H1 (cell line): ENCODE measurements around the gene HMX1. TPM values are rescaled to one million over a fixed set of nuclear protein-coding genes. Genes with fewer than 3 reads are reported as not detected.
A peak's percentile ranks its signal among the peaks of the same experiment; 100 is the strongest.

Experiments
- CTCF ChIA-PET: fragments of 300-600 bp; sonication (Branson Sonifier 250); formaldehyde crosslinking; loops from one replicate; lab custom pipeline; 2021; ENCODE audit not compliant: partially characterized antibody; lab: Charles Lee
- POLR2A ChIA-PET: fragments of 300-600 bp; sonication (Branson Sonifier 250); formaldehyde crosslinking; loops from one replicate; lab custom pipeline; 2021; ENCODE audit warnings: inconsistent platforms; ENCODE audit not compliant: partially characterized antibody; lab: Charles Lee
- DNase-seq, 2 experiments: peaks; one replicate each; pipeline versions ENCODE4 v3.0.0 to v3.0.0-alpha.2; 2010 to 2022; ENCODE audit warnings: low spot score in 2 of 2, low read depth in 1 of 2, mixed read lengths in 1 of 2
- FAIRE-seq: peaks from 2 replicates; lab custom pipeline; 2011; peaks lifted over from hg19 to GRCh38; lab: Jason Lieb, UNC
- H2AFZ ChIP-seq: 2 replicates; pipeline ENCODE4 v1.8.1; 2012; ENCODE audit warnings: low read length, inconsistent platforms
- H2AK5ac ChIP-seq: 2 replicates; pipeline ENCODE4 v1.6.1; 2013; ENCODE audit warnings: low read depth, low read length
- H2BK120ac ChIP-seq: replicated peaks from 2 replicates; pipeline ENCODE3; 2013; ENCODE audit warnings: low read depth, low read length, inconsistent platforms
- H2BK12ac ChIP-seq: 2 replicates; pipeline ENCODE4 v1.6.1; 2013; ENCODE audit warnings: low read depth, low read length
- H2BK15ac ChIP-seq: 2 replicates; pipeline ENCODE4 v1.6.1; 2013; ENCODE audit warnings: low read length
- H2BK20ac ChIP-seq: 2 replicates; pipeline ENCODE4 v1.6.1; 2013; ENCODE audit warnings: low read length
- H2BK5ac ChIP-seq: 2 replicates; pipeline ENCODE4 v1.6.1; 2013; ENCODE audit warnings: low read depth, low read length
- H3K14ac ChIP-seq: 2 replicates; pipeline ENCODE4 v1.6.1; 2013; ENCODE audit warnings: inconsistent platforms; ENCODE audit not compliant: insufficient read length
- H3K18ac ChIP-seq: 2 replicates; pipeline ENCODE4 v1.6.1; 2013; ENCODE audit warnings: low read length; ENCODE audit errors: extremely low read depth
- H3K23ac ChIP-seq: 2 replicates; pipeline ENCODE4 v1.6.1; 2013; ENCODE audit warnings: inconsistent platforms; ENCODE audit not compliant: insufficient read length
- H3K23me2 ChIP-seq: 2 replicates; pipeline ENCODE4 v1.6.1; 2013; ENCODE audit warnings: low read depth, low read length
- H3K27ac ChIP-seq: 2 replicates; pipeline ENCODE4 v1.6.1; 2011; ENCODE audit warnings: low read depth, low read length, inconsistent platforms
- H3K27me3 ChIP-seq, 4 experiments: replicated peaks in 1 of 4; 1 replicate in 1 of 4; 2 replicates in 3 of 4; pipeline versions ENCODE4 v1.6.1 to v1.8.1; 2011 to 2013; ENCODE audit warnings: low read length in 3 of 4, mild to moderate bottlenecking in 3 of 4, inconsistent platforms in 2 of 4, mixed read lengths in 2 of 4, moderate library complexity in 1 of 4; ENCODE audit not compliant: control insufficient read depth in 3 of 4, insufficient read depth in 3 of 4; ENCODE audit errors: extremely low read depth in 1 of 4
- H3K36me3 ChIP-seq, 4 experiments: 2 replicates each; pipeline versions ENCODE4 v1.6.1 to v1.8.1; 2011 to 2013; ENCODE audit warnings: mild to moderate bottlenecking in 4 of 4, low read length in 3 of 4, moderate library complexity in 2 of 4, control low read depth in 1 of 4, inconsistent platforms in 1 of 4; ENCODE audit not compliant: insufficient read depth in 4 of 4, control insufficient read depth in 2 of 4
- H3K4ac ChIP-seq: replicated peaks from 2 replicates; pipeline ENCODE3; 2013; ENCODE audit warnings: low read length, low read depth, mixed read lengths, inconsistent platforms; ENCODE audit not compliant: insufficient read length
- H3K4me1 ChIP-seq, 4 experiments: replicated peaks in 1 of 4; 1 replicate in 1 of 4; 2 replicates in 3 of 4; pipeline versions ENCODE4 v1.6.1 to v1.8.1; 2011 to 2013; ENCODE audit warnings: low read length in 3 of 4, inconsistent platforms in 2 of 4, mixed read lengths in 1 of 4; ENCODE audit not compliant: insufficient read depth in 4 of 4, control insufficient read depth in 3 of 4
- H3K4me2 ChIP-seq, 2 experiments: 2 replicates each; pipeline versions ENCODE4 v1.6.1 to v1.8.1; 2011 to 2013; ENCODE audit warnings: low read depth in 2 of 2, low read length in 2 of 2, control low read depth in 1 of 2, inconsistent platforms in 1 of 2, mild to moderate bottlenecking in 1 of 2; ENCODE audit not compliant: insufficient read depth in 1 of 2
- H3K4me3 ChIP-seq, 4 experiments: fragments of 200-600, 300-600 bp in 1 of 4; sonication (generic), shearing (Covaris generic), sonication (Bioruptor Twin) in 1 of 4; 2 replicates each; pipeline versions ENCODE4 v1.5.1 to v1.8.1; 2011 to 2016; ENCODE audit warnings: low read length in 4 of 4, low read depth in 3 of 4, control low read depth in 2 of 4, inconsistent platforms in 2 of 4, mild to moderate bottlenecking in 2 of 4, mixed read lengths in 1 of 4, moderate library complexity in 1 of 4; ENCODE audit not compliant: insufficient read depth in 2 of 4; ENCODE audit errors: extremely low read depth in 1 of 4
- H3K56ac ChIP-seq: replicated peaks from 2 replicates; pipeline ENCODE3; 2013; ENCODE audit warnings: low read depth, mild to moderate bottlenecking, mixed read lengths, low read length, inconsistent platforms; ENCODE audit not compliant: insufficient read length
- H3K79me1 ChIP-seq: 2 replicates; pipeline ENCODE4 v1.6.1; 2013; ENCODE audit warnings: low read depth, low read length, control low read depth
- H3K79me2 ChIP-seq, 2 experiments: 2 replicates each; pipeline versions ENCODE4 v1.6.1 to v1.8.1; 2012 to 2013; ENCODE audit warnings: low read length in 2 of 2, mild to moderate bottlenecking in 2 of 2, inconsistent platforms in 1 of 2; ENCODE audit not compliant: insufficient read depth in 2 of 2, control insufficient read depth in 1 of 2
- H3K9ac ChIP-seq, 4 experiments: replicated peaks in 1 of 4; 1 replicate in 1 of 4; 2 replicates in 3 of 4; pipeline versions ENCODE4 v1.6.1 to v1.8.1; 2011 to 2013; ENCODE audit warnings: low read depth in 3 of 4, low read length in 3 of 4, control low read depth in 2 of 4, mild to moderate bottlenecking in 2 of 4, moderate library complexity in 2 of 4, inconsistent platforms in 1 of 4; ENCODE audit errors: extremely low read depth in 1 of 4
- H3K9me3 ChIP-seq, 2 experiments: 2 replicates each; pipeline versions ENCODE4 v1.6.1 to v1.8.1; 2012 to 2013; ENCODE audit warnings: mild to moderate bottlenecking in 2 of 2, moderate library complexity in 2 of 2, control low read depth in 1 of 2, inconsistent platforms in 1 of 2, low read depth in 1 of 2, low read length in 1 of 2, mixed read lengths in 1 of 2; ENCODE audit not compliant: insufficient read depth in 2 of 2
- H4K20me1 ChIP-seq, 2 experiments: replicated peaks in 1 of 2; 2 replicates each; pipeline versions ENCODE3 to v1.8.1; 2011 to 2013; ENCODE audit warnings: inconsistent platforms in 2 of 2, low read length in 2 of 2, mild to moderate bottlenecking in 1 of 2; ENCODE audit not compliant: insufficient read depth in 2 of 2, control insufficient read depth in 1 of 2
- H4K5ac ChIP-seq: 2 replicates; pipeline ENCODE4 v1.6.1; 2013; ENCODE audit warnings: low read length, low read depth, mixed read lengths, inconsistent platforms; ENCODE audit not compliant: insufficient read length
- H4K8ac ChIP-seq: 2 replicates; pipeline ENCODE4 v1.8.0; 2013; ENCODE audit warnings: mild to moderate bottlenecking, moderate library complexity, low read length, inconsistent platforms; ENCODE audit not compliant: insufficient read depth; ENCODE audit errors: extremely low read depth
- H4K91ac ChIP-seq: replicated peaks from 2 replicates; pipeline ENCODE3; 2013; ENCODE audit warnings: low read length, mixed read lengths, inconsistent platforms; ENCODE audit not compliant: insufficient read length
- ASH2L ChIP-seq: fragments of 200-600, 300-600 bp; sonication (generic); IDR thresholded peaks from one replicate; pipeline ENCODE4 v1.7.1; 2017; ENCODE audit warnings: low read length
- CEBPB ChIP-seq: IDR thresholded peaks from 2 replicates; pipeline ENCODE4 v1.6.1; 2012; ENCODE audit warnings: low read depth, low read length
- CTBP2 ChIP-seq: IDR thresholded peaks from 2 replicates; pipeline ENCODE4 v1.7.0; 2011; ENCODE audit warnings: borderline replicate concordance, mild to moderate bottlenecking, moderate library complexity, mixed read lengths, low read length; ENCODE audit not compliant: insufficient read depth, insufficient read length
- FOSL1 ChIP-seq: IDR thresholded peaks from 2 replicates; pipeline ENCODE4 v1.6.1; 2011; ENCODE audit warnings: mild to moderate bottlenecking, low read depth, low read length, moderate library complexity; ENCODE audit not compliant: insufficient read depth
- KDM4A ChIP-seq: IDR thresholded peaks from one replicate; pipeline ENCODE4 v1.7.1; 2012; ENCODE audit warnings: low read depth, mild to moderate bottlenecking, moderate library complexity, low read length, inconsistent platforms; ENCODE audit not compliant: severe bottlenecking
- RNF2 ChIP-seq: fragments of 200-900, 300-1000 bp; sonication (generic); IDR thresholded peaks from 2 replicates; pipeline ENCODE4 v1.7.1; 2016; ENCODE audit warnings: borderline replicate concordance, low read depth, mild to moderate bottlenecking, antibody characterized with exemption, low read length; ENCODE audit not compliant: poor library complexity, severe bottlenecking; ENCODE audit errors: missing control alignments
- SIRT6 ChIP-seq: IDR thresholded peaks from one replicate; pipeline ENCODE4 v1.7.1; 2012; ENCODE audit warnings: low read length, inconsistent platforms
- SIX5 ChIP-seq: IDR thresholded peaks from 2 replicates; pipeline ENCODE4 v1.6.1; 2011; ENCODE audit warnings: mild to moderate bottlenecking, low read depth, low read length
- SP2 ChIP-seq: IDR thresholded peaks from 2 replicates; pipeline ENCODE4 v1.6.1; 2012; ENCODE audit warnings: mild to moderate bottlenecking, low read length, inconsistent platforms
- SRF ChIP-seq: IDR thresholded peaks from 2 replicates; pipeline ENCODE4 v1.6.1; 2011; ENCODE audit warnings: mild to moderate bottlenecking, low read depth, low read length, moderate library complexity
- TAF7 ChIP-seq: optimal IDR thresholded peaks from 2 replicates; pipeline ENCODE3; 2011; ENCODE audit warnings: low read depth, mild to moderate bottlenecking, inconsistent platforms, low read length, moderate library complexity, borderline replicate concordance
- YY1 ChIP-seq: IDR thresholded peaks from 2 replicates; pipeline ENCODE4 v1.6.1; 2011; ENCODE audit warnings: low read depth, mild to moderate bottlenecking, low read length
- WGBS, 2 experiments: shearing (Covaris generic) in 1 of 2; methylation state at CpG; one replicate each; pipeline versions ENCODE4 v1.1.6 to v1.1.7; 2013 to 2015; ENCODE audit warnings: low lambda C conversion rate in 2 of 2, mixed read lengths in 2 of 2, inconsistent platforms in 1 of 2, low coverage in 1 of 2, missing lambda C conversion rate in 1 of 2; ENCODE audit not compliant: insufficient replicate concordance in 2 of 2, insufficient coverage in 1 of 2, insufficient read length in 1 of 2; ENCODE audit errors: extremely low coverage in 1 of 2, missing lambda C conversion rate in 1 of 2; 5-methylcytosine and 5-hydroxymethylcytosine counted together
- polyA plus RNA-seq, 7 experiments: library from polyadenylated mRNA; depleted of rRNA in 3 of 7; stranded (reverse) in 5 of 7; unstranded in 2 of 7; fragments of >200 nt in 5 of 7; fragments of 200-250 nt in 2 of 7; gene quantifications; 1 replicate in 5 of 7; 2 replicates in 1 of 7; 4 replicates in 1 of 7; pipeline versions ENCODE4 v1.2.1 to v1.2.3, GENCODE V29; 2011 to 2013; ENCODE audit warnings: missing spikeins in 2 of 7, mixed read lengths in 2 of 7
- total RNA-seq: library from RNA; stranded (reverse); fragmentation: NEBNext Ultra II Directional; extraction: Animal tissue kit (Norgen Biotek cat#: 25700); gene quantifications from 2 replicates; pipeline ENCODE4 v1.2.1, GENCODE V29; 2021

The HMX1 gene
- total and polyA plus RNA-seq, 2 of the 8 experiments (the other 6 are each of a cell fraction or from before 2014, with no cell fraction given): 0.26 TPM; not detected in 1

- no peak for FAIRE-seq
- H3K27ac ChIP-seq: no peak overlapping the region
- POLR2A ChIA-PET: no interaction called here
- no peak overlapping the region for H3K4ac ChIP-seq
- no peaks in the 10 kb centered on the region for H3K79me1 ChIP-seq
- H2AFZ ChIP-seq: 0 out of 2 replicates have a peak overlapping the region, but pooled peaks have one; percentile 57
- no peak overlapping the region for H4K5ac ChIP-seq
- no peak overlapping the region for H4K91ac ChIP-seq
- no peak overlapping the region for H3K9ac ChIP-seq
- peak overlapping the region; percentile 60; the same call in 1 of the 2 replicates for H2BK12ac ChIP-seq
- peaks cover 0 to 40% (median 31%) of the 10 kb centered on the region in 4 experiments; a peak in 6 of 7 replicates for H3K4me1 ChIP-seq
- H3K27me3 ChIP-seq: peaks cover 69 to 89% (median 79%) of the 10 kb centered on the region in 4 experiments
- CTCF ChIA-PET: no interaction called here
- H3K4me2 ChIP-seq: peak overlapping the region; percentile 80 to 88
- no peaks in the 10 kb centered on the region for H3K79me2 ChIP-seq
- no peak overlapping the region for H3K56ac ChIP-seq
- DNase-seq: peak in 1 of 2 experiments; percentile 76
- H3K14ac ChIP-seq: no peak overlapping the region
- H3K23ac ChIP-seq: no peak overlapping the region
- no peak overlapping the region for H2BK20ac ChIP-seq
- H2BK15ac ChIP-seq: 0 out of 2 replicates have a peak overlapping the region, but pooled peaks have one; percentile 40
- H3K9me3 ChIP-seq: no peaks in the 10 kb centered on the region
- no peak overlapping the region for H2AK5ac ChIP-seq
- H4K8ac ChIP-seq: peak overlapping the region; percentile 71; the same call in 1 of the 2 replicates
- peaks cover 11 to 16% of the 10 kb centered on the region in 2 experiments for H4K20me1 ChIP-seq
- no peak overlapping the region for H2BK5ac ChIP-seq
- no peak overlapping the region for H2BK120ac ChIP-seq
- H3K36me3 ChIP-seq: peaks cover 0 to 3% (median 0%) of the 10 kb centered on the region in 4 experiments; a peak in 1 of 8 replicates
- peak overlapping the region; percentile 23 to 60 (median 28); a peak in 7 of 8 replicates for H3K4me3 ChIP-seq
- peaks cover 12% of the 10 kb centered on the region; the same call in 1 of the 2 replicates for H3K23me2 ChIP-seq
- peak overlapping the region; percentile 71 for H3K18ac ChIP-seq
- 7% methylated on average over 44 of the region's 68 CpGs; no CpG with 5 or more reads in 1 of the 2 experiments for WGBS, 2 experiments
- TF ChIP-seq CTBP2: peak; percentile 76
- TF ChIP-seq SIRT6: no peak
- no peak for TF ChIP-seq SIX5
- TF ChIP-seq RNF2: peak; percentile 83
- TF ChIP-seq FOSL1: no peak
- no peak for TF ChIP-seq SP2
- TF ChIP-seq SRF: no peak
- TF ChIP-seq TAF7: no peak
- peak; percentile 41 for TF ChIP-seq KDM4A
- TF ChIP-seq ASH2L: peak; percentile 6
- no peak for TF ChIP-seq CEBPB
- no peak for TF ChIP-seq YY1
Measured at GRCh38 chr4:8893624-8894423, 22.2 kb upstream of the HMX1 start.
